Measurements from ENCODE around the gene RGS14. TPM values are rescaled to one million over a fixed set of nuclear protein-coding genes. Genes with fewer than 3 reads are reported as not detected.
A peak's percentile ranks its signal among the peaks of the same experiment; 100 is the strongest.

RGS14 gene
- polyA plus RNA-seq, 1 donor: 11.1 TPM

DNA sequence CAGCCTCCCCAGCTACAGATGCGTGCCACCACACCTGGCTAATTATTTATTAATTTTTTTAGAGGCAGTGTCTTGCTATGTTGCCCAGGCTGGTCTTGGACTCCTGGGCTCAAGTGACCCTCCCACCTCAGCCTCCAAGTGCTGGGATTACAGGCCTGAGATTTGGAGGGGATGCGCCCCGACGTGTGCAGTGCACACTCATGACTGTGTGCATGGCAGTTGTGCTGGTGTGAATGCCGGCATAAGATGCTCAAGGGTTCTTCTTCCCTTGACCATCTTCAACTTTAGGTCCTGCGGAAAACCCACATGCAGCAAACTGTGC lies 23.0 kb downstream of the RGS14 start:
- no peak for DNase-seq

GRCh38 chr5:177382423-177383029 lies 24.8 kb downstream of the RGS14 start:
- no peak for DNase-seq

DNA sequence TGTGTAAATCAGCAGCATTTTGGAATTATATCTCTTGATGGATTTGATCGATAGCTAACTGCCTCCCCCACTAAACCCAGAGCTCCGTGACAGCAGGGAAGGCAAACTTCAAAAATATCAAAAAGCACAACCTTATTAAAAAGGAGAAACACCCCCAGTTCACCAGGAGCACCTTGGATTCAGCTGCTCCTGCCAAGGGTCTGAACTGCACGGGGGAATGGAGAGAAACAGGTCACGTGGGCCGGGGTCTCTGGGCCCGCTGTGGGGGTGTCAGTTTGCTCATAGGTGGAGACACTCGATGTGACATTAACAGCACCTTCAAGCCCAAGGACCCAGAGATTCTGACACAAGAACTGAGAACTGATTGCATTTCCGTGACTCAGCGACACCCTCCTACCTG lies 25.5 kb downstream of the RGS14 start:
- DNase-seq: no peak

DNA sequence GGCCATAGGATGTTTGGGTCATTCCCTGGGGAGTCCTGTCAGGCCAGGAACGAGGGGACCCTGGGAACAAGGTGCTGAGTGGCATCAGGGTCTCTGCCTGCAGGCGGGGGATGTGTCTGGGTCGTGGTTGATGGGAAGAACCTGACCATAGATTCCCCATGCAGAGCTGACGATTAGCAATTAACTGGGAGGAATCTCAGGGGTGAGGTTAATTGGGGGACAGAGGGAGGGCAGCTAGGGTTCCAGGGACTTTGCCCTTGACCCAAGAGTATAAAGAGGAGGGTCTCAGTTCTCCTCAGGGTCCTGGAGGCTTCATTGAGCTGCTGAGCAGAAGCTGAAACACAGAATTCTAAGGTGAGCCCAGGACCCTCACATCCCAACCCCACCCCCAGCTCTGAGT lies 26.4 kb downstream of the RGS14 start, which contains the start of gene SLC34A1:
TSS of gene SLC34A1 (plus strand) at position 301 of the 400 bp plus-strand sequence. CDS start 1,308 bp downstream, outside the sequence.
- no peak for DNase-seq

DNA sequence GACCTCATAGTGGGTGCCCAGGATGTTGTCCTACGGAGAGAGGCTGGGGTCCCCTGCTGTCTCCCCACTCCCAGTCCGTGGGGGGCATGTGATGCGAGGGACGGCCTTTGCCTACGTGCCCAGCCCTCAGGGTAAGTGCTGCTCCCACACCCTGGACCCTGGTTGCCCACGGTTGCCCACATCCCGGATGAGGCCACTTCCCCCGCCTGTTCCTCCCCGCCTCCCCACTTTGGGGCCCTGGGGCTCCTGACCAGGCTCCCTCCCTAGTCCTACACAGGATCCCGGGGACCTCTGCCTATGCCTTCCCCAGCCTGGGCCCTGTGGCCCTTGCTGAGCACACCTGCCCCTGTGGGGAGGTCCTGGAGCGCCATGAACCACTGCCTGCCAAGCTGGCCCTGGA lies 28.0 kb downstream of the RGS14 start:
- no peak for DNase-seq

GRCh38 chr5:177386542-177386941 lies 28.8 kb downstream of the RGS14 start:
- DNase-seq: no peak

- no peak for DNase-seq
Measured at GRCh38 chr5:177387405-177387804, 29.7 kb downstream of the RGS14 start.

DNA sequence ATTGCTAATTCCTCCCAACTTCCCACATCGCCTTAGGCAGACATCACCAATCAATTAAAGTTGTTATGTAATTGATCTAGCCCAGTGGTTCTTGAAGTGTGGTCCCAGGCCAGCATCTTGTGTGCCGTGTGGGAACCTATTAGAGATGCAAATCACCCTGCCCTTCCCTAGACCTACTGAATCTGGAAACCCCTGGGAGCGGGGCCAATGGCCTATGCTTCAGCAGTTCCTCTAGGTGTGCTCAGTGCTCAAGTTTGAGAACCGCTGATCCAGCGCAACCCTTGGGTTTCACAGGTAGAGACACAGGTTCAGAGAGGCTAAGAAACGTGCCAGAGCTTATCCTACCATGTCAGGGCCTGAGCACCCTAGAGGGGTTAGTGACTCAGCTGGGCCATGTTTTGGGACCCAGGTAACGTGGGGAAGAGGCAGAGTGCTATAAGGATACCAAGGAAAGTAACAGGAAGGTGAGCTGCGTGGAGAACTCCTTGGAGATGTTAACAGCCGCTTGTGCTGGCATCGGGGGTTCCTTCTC lies 30.9 kb downstream of the RGS14 start:
- no peak for DNase-seq

DNA sequence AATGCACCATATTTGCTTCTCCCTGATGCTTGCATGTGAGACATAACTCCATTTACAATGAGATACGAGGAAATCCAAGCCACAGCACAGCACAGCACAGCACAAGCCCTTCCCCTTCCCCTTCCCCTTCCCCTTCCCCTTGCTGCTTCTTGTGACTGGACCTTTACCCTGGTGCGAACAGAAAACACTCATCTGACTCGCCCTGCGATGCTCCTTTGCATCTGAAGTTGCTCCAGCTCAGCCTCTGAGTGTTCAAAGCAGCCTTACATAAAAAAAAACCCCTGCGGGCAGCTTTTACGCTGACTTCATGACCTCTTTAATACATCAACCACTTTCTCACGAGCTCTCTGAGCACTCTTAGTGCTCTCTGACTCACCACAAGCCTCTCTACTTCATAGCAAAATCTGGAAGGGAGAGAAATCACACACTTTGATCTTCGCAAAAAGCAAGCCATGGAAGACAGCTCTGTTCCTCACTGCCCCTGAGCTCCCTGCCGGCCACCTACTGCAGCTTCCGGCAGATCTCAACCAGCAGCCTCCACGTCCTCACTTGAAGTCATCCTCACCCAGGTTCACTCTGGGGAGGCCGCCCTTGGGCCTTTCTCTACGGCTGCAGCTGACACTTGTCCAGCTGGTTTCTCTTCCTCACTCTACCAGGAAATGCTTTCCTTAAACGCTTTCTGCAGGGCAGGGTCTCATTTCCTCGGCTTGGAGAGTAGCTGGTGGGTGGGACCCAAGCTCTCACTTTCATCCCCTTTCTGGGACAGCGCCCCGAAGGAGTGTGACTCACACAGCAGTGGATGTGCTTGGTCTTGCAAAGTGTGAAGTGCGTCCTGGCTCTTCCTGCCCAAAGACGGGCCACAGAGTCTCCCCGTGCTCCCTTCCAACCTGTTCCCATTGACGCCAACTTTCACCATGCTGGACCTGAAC lies 31.8 kb downstream of the RGS14 start:
- DNase-seq: no peak

DNA sequence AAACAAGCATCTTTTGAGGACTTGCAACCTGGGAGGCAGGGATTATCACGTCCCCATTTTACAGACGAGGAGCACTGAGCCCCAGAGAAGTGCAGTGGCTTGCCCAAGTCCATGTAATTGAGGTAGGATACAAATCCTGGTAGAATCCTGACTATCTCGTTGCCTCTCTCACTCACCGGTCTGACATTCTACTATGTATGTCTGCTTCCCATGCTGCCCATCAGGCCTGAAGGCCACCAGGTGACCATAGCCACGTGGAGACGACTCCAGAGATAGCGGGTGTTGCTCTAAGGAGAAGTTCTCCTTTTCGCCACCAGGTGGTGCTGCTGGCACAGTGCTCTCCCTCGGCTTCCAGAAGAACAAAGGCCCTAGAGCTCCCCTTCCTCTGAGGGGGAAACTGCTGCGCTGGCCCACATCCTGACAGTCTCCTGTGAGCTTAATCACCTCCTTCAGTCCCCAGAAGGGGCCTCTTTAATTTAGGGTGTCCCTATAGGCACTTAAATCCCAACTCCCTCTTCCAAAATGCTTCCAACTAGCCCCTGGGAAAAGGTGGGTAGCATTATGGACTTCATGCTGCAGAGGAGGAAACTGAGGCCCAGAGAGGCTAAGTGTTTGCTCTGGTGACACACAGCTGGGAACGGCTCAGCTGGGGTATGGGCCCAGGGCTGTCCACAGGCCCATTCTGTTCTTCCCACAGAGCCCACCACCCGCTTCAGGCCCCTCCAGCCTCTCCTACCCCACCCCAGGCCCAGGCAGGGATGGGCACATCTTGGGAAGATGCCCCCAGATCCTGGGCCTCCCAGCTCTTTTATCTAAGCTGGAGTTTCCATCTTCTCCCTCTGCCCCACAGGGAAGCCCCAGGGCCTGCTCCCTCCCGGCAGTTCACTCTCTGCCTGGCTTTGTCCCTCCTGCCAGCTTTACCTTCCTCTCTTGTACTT lies 32.9 kb downstream of the RGS14 start:
- DNase-seq: peak; percentile 88

GRCh38 chr5:177392765-177393164 lies 35.0 kb downstream of the RGS14 start:
- no peak for DNase-seq

DNA sequence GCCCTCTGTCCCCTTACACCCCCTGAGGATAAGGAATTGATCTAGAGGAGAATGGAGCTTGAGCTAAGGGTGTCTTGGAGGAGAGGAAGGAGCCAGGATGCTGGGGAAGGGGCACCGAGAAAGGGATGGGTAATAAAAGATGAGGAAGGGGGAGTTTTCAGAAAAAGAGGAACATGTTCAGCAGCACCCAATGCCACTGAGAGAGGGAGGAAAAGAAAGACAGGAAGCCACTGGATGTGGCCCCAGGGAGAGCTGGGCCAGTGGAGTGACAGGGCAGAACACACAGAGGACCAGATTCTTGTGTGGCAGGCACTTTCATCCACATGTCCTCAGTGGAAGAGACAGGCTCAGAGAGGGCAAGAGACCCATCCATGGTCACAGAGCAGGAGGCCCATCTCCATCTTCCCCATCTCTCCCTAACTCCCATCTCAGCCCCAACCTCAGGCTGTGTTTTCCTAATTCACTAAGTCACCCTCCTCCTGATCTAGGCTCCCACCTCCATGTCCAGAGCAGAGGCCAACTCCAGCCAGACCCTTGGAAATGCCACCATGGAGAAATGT lies 35.6 kb downstream of the RGS14 start:
- no peak for DNase-seq

- DNase-seq: no peak
Measured at GRCh38 chr5:177393990-177394389, 36.3 kb downstream of the RGS14 start.

- no peak for DNase-seq
Measured at GRCh38 chr5:177396078-177396477, 38.4 kb downstream of the RGS14 start.

DNA sequence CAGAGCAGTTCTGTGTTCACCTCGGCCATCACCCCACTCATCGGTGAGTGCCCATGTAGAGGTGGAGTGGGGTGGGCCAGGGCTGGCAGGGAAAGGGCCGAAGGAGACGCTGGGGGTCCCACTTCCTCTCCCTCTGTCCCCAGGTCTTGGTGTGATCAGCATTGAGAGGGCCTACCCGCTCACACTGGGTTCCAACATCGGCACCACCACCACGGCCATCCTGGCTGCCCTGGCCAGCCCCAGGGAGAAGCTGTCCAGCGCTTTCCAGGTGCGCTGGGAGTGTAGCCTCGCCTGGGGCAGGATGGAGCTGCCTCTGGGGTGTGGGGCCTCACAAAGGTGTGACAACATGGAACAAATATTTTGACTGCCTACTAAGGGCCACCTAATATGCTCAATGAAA lies 39.1 kb downstream of the RGS14 start:
- DNase-seq: no peak

DNA sequence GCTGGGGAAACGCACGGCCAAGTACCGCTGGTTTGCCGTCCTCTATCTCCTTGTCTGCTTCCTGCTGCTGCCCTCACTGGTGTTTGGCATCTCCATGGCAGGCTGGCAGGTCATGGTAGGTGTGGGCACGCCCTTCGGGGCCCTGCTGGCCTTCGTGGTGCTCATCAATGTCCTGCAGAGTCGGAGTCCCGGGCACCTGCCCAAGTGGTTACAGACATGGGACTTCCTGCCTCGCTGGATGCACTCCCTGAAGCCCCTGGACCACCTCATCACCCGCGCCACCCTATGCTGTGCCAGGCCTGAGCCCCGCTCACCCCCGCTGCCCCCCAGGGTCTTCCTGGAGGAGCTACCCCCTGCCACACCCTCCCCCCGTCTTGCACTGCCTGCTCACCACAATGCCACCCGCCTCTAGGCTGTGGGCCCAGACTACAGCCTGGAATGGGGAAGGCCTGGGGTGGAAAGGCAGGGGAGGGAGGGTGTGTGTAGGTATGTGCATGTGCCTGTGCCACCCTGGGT lies 40.2 kb downstream of the RGS14 start:
- DNase-seq: no peak

GRCh38 chr5:177399997-177400868 lies 42.5 kb downstream of the RGS14 start, which contains the start of gene PFN3:
PFN3 (minus strand) TSS chr5:177400661; CDS start chr5:177400576, 85 bp downstream.
- no peak for DNase-seq

DNA sequence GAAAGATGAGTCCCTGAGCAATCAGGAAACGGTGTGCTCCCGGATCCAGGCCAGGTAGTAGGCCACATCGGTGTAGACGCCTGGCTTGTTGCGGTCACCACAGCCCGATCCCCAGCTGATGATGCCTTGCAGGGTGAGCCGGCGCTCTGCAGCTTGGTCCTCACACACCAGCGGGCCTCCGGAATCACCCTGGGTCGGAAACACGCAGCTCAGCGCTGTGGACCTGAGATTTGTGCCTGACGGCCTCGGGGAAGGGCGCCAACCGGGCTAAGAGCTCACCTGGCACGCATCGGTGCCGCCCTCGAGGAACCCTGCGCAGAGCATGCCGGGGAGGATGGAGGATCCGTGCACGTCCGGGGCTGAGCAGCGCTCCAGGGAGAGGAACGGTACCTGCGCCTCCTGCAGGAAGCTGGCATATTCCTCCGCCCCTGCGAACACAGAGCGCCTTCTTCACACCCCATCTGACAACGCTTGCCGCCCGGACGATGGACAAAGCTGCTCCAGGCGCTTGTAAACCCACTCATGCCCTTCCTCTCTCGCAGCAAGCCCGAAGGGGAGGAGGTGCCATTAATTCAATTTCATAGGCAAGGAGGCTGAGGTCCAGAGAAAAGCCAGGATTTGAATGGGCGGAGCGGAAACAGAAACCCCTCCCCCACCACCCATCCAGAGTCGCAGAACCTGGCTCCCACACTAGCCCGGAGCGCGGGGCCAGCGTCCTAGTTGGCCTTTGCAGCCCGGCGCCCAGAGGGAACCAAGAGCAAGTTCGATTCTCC lies 44.7 kb downstream of the RGS14 start:
- no peak for DNase-seq

DNA sequence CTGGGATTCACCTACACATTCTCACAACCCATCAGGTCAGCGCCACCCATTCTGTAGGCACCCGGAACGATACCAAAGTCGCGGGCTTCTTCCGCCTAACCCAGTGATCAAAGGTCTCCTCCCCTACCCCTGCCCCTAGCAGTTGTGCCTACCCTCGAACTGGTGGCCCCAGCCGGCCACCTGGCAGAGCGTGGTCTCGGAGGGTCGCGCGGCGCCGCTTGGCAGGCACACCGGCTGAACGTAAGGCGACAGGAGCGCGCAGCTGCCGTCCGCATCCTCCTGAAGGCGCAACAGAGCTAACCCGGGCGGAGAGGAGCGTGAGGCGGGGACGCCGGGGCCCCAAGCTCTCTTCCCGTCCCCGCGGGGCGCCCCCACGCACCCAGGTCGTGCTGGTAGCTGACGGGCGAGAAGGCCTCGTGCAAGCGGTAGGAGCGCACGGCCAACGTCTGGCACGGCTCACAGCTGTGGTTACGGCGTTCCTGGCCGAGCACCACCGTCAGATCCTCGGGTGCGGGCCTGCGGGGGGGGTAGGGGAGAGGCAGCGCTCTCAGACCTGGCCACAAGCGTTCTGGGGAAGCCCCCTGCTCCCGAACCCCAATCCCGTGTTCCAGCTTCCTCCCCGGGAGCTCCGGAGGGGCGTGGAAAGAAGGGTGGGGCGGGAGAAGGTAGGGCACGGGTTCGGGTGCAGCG lies 45.5 kb downstream of the RGS14 start:
- DNase-seq: no peak
